ENCODE measurements around the gene ZFP42.
"Not testable (repeated sequence)": the region's sequence is repeated elsewhere in the genome, so short reads cannot be mapped to it uniquely, and the experiment has no call there.

ZFP42 gene

DNA sequence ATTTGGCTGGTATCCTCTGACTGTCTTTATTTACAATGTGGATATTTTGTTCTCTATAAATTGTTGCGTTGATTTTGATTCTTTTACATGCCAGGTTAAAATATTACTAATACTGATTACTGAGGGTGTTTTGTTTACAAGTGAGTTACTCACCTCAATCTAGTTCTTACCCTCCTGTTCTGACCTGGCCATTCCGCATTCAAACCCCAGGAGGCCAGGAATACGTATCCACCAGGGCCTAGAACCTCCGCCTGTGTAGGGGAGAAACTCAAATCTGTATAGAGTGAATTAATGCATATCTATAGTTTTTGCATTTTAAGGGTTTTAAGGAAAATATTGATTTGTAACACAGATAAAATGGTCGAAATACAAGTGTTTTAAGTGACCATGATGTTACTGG, 2.6 kb upstream of the ZFP42 start:
- DNase-seq (ENCODE audit: extremely low read depth, low read depth), result no peak
- TF ChIP-seq, protein P1, sequence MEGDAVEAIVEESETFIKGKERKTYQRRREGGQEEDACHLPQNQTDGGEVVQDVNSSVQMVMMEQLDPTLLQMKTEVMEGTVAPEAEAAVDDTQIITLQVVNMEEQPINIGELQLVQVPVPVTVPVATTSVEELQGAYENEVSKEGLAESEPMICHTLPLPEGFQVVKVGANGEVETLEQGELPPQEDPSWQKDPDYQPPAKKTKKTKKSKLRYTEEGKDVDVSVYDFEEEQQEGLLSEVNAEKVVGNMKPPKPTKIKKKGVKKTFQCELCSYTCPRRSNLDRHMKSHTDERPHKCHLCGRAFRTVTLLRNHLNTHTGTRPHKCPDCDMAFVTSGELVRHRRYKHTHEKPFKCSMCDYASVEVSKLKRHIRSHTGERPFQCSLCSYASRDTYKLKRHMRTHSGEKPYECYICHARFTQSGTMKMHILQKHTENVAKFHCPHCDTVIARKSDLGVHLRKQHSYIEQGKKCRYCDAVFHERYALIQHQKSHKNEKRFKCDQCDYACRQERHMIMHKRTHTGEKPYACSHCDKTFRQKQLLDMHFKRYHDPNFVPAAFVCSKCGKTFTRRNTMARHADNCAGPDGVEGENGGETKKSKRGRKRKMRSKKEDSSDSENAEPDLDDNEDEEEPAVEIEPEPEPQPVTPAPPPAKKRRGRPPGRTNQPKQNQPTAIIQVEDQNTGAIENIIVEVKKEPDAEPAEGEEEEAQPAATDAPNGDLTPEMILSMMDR (IDR thresholded peaks at IDR 0.05; ENCODE audit: low read depth, low read length), result no peak

DNA sequence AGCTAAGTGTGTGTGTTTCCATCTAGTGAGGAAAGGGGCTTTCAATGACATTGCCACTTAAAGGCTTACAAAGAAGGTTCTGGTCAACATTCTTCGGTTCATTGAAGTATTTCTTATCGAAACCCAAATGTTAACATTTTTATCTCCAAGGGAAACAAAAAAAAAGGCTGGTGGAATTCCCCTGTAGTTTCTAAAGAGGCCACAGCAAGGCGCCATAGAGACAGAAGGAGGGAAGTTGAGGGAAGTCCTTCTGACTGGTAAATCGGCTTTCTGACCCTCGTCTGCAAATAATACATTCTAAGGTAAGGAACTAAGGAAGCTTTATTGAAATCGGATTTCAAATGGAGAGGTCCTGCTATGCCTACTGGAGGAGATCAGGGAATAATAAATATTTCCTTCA, 1.7 kb upstream of the ZFP42 start:
- TF ChIP-seq, protein P1 (IDR thresholded peaks at IDR 0.05; ENCODE audit: low read depth, low read length), result peak; percentile 0; the same call in 1 of the 2 replicates
- DNase-seq (ENCODE audit: extremely low read depth, low read depth), result no peak

DNA sequence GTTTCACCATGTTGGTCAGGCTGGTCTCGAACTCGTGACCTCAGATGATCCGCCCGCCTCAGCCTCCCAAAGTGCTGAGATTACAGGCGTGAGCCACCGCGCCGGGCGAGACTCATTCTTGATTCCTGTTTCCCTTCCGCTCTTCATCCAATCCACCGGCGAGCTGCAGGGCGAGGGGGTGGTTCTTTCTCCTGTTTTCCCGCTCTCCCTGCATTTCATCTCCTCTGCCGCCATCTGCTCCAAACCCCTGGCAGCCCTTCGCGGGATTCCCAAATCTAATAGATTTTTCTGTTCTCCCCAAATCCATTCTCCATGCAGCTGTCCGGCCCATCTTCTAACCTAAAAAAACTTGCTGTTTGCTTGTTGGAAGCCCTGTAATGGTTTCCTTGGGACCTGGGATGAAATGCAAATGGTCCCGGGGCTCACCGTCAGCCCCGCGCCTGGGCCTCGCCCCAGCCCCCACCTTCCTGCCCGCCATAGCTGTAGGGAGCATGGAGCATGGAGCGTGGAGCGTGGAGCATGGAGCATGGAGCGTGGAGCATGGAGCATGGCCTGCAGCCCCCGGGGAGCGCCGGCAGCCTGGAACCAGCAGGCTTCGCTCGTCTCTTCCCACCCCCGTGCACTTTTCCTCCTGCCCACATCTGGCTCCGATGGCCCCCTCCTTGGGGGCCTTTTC, 1.1 kb downstream of the ZFP42 start:
- DNase-seq (ENCODE audit: extremely low read depth, low read depth), result no peak

DNA sequence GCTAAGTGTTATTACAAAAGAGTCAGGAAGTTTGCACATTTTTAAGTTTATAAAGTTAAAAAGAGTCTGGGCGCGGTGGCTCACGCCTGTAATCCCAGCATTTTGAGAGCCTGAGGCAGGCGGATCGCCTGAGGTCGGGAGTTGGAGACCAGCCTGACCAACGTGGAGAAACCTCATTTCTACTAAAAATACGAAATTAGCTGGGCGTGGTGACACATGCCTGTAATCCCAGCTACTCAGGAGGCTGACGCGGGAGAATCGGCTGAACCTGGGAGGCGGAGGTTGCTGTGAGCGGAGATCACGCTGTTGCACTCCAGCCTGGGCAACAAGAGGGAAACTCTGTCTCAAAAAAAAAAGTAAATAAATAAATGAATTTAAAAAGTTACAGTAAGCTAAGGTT, 2.4 kb downstream of the ZFP42 start:
- DNase-seq (ENCODE audit: extremely low read depth, low read depth), result not testable (repeated sequence)

More for the DNA sequence above, 1.1 kb downstream of the ZFP42 start:
- TF ChIP-seq, protein P1 (IDR thresholded peaks at IDR 0.05; ENCODE audit: low read depth, low read length), result no peak

DNA sequence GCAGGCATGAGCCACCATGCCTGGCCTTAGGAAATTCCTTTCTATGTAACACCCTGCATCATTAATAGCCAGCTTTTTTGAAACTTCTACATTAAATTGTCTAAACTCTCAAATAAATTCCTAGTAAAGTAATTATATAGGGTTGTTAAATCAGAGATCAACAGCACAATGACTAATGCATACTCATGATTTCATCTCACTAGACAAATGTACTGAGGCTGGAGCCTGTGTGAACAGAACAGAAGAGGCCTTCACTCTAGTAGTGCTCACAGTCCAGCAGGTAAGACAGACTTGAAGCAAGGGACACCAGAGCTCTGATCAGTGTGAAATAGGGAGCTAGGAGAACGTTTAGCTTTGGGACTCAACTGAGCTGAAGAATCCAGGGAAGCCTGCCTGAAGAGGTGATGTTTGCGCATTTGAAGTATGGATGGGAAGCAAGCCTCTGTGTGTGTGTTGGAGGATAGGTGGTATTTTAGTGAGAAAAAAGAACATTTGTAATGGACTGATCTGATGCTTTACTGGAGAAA, 3.9 kb downstream of the ZFP42 start:
- no peak for DNase-seq (ENCODE audit: extremely low read depth, low read depth)
- TF ChIP-seq, protein P1 (IDR thresholded peaks at IDR 0.05; ENCODE audit: low read depth, low read length), result no peak

DNA sequence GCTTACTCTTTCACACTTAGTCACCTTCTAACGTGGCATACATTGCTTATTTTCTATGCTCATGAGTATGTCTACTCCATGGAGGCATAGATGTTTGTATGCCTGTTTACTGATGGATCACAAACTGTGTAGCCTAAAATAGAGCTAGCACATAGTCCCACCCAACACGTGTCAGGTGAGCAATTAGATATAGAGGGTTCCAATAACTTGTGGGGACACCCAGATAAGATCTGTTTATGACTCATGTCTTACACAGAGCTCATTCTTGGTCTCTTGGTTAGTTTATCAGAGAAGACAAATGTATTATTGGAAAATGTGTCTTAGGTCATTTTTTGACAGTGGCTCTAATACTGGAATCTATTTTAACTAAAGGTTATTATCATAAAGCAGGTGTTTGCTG, 6.8 kb downstream of the ZFP42 start:
- no peak for DNase-seq (ENCODE audit: extremely low read depth, low read depth)
- TF ChIP-seq, protein P1 (IDR thresholded peaks at IDR 0.05; ENCODE audit: low read depth, low read length), result no peak

DNA sequence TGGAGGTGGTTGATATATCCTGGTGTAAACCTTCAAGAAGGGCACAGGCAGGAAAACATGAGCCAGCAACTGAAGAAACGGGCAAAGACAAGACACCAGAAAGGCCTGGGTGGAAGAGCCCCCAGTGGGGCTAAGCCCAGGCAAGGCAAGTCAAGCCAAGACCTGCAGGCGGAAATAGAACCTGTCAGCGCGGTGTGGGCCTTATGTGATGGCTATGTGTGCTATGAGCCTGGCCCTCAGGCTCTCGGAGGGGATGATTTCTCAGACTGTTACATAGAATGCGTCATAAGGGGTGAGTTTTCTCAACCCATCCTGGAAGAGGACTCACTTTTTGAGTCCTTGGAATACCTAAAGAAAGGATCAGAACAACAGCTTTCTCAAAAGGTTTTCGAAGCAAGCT, 7.2 kb downstream of the ZFP42 start:
- no peak for DNase-seq (ENCODE audit: extremely low read depth, low read depth)
- TF ChIP-seq, protein P1 (IDR thresholded peaks at IDR 0.05; ENCODE audit: low read depth, low read length), result no peak

DNA sequence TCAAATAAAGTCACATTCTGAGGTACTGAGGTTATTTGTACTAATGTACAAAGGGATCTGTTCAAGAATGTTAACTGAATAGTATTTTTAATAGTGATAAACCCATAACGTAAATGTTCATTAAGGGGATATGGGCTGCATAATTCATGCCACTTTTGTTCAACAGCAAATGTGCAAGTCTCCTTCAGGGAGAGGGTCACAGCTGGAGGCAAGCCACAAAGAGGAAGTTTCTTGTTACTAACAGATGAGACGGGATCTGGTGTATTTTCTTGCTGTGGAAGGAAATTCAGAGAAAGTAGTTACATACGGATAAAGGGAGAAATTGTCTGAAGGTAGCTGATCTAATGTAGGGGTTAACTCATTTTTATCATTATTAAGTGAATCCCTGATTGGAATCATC, 10.0 kb downstream of the ZFP42 start:
- TF ChIP-seq, protein P1 (IDR thresholded peaks at IDR 0.05; ENCODE audit: low read depth, low read length), result no peak
- DNase-seq (ENCODE audit: extremely low read depth, low read depth), result no peak

Measured in AG09319 (cell line).